NCI-H1417 (cell line): Measurements from ENCODE around the gene GP1BB.
"Not testable (repeated sequence)": the region's sequence is repeated elsewhere in the genome, so short reads cannot be mapped to it uniquely, and the experiment has no call there.

ENCODE experiments used
- DNase-seq, 3 experiments: peaks; one replicate each; lab custom pipeline; 2025; lab: John Stamatoyannopoulos, UW

GP1BB gene

GRCh38 chr22:19693981-19694670 is 29.2 kb upstream of the GP1BB start:
- DNase-seq: no peak

GRCh38 chr22:19694696-19695095 is 28.6 kb upstream of the GP1BB start:
- no peak for DNase-seq

DNA sequence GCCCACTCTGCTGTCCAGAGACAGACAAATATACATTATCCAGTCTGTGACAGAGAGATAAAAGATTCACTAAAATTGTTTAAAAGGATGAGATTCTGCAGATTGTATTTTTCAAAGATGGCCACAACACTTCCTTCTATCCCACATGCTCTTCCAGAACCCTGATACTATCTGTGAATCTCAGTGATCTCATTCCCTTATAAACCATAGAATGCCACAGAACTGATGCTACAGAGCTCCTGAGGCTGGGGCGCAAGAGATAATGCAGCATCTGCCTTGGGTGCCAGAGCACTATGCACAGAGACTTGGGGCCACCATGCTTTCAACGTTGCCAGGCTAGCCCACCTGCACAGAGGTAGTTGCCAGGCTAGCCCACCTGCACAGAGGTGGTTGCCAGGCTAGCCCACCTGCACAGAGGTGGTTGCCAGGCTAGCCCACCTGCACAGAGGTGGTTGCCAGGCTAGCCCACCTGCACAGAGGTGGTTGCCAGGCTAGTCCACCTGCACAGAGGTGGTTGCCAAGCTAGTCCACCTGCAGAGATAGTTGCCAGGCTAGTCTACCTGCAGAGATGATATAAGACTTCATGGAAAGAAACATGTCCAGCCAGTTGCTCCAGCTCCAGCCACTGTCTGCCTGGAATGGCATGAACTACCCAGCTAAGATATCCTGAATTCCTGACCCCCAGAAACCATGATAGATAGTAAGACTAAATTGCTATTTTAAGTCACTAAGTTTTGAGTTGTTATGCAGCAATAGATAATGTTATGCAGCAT is 26.6 kb upstream of the GP1BB start:
- no peak for DNase-seq

GRCh38 chr22:19697871-19698270 is 25.5 kb upstream of the GP1BB start:
- not testable (repeated sequence) for DNase-seq

DNA sequence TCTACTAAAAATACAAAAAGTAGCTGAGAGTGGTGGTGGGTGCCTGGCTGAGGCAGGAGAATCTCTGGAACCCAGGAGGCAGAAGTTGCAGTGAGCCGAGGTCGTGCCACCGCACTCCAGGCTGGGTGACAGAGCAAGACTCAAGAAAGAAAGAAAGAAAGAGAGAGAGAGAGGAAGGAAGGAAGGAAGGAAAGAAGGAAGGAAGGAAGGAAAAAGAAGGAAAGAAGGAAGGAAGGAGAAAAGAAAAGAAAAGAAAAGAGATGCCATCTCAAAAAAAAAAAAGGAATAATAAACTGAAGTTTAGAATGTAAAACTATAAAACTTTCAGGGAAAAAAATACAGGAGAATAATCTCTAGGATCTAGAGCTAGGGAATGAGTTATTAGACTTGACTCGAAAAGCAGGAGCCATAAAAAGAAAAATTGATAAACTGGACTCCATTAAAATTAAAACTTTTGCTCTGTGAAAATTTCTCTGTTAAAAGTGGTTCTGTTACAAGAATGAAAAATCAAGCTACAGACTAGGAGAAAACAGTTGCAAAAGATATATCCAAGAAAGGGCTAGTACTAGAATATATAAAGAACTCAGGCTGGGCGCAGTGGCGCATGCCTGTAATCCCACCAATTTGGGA is 22.4 kb upstream of the GP1BB start:
- DNase-seq: no peak

DNA sequence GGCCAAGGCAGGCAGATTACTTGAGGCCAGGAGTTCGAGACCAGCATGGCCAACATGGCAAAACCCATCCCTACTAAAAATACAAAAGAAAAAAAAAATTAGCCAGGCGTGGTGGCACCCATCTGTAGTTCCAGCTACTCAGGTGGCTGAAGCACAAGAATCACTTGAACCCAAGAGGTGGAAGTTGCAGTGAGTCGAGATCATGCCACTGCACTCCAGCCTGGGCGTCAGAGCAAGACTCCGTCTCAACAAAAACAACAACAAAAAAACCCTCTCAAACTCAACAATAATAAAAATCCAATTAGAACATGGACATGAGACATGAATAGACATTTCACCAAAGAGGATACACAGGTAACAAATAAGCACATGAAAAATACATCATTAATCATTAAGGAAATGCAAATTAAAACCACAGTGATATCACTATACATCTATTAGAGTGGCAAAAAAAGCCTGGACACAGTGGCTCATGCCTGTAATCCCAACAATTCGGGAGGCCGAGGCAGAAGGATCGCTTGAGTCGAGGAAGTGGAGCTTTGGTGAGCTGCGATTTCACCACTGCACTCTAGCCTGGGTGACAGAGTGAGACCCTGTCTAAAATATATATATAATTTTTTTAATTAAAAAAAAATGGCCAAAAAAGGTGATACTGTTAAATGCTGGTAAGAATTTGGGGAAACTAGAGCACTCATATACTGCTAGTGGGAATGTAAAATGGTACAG is 21.8 kb upstream of the GP1BB start:
- no peak for DNase-seq

- peak in 2 of 3 experiments; percentile 2 to 30 for DNase-seq
Observed at GRCh38 chr22:19703869-19704268, 19.5 kb upstream of the GP1BB start.

- peak in 1 of 3 experiments; percentile 30 for DNase-seq
Observed at GRCh38 chr22:19704355-19705015, 18.9 kb upstream of the GP1BB start.

GRCh38 chr22:19705181-19705934 is 18.0 kb upstream of the GP1BB start:
- no peak for DNase-seq

DNA sequence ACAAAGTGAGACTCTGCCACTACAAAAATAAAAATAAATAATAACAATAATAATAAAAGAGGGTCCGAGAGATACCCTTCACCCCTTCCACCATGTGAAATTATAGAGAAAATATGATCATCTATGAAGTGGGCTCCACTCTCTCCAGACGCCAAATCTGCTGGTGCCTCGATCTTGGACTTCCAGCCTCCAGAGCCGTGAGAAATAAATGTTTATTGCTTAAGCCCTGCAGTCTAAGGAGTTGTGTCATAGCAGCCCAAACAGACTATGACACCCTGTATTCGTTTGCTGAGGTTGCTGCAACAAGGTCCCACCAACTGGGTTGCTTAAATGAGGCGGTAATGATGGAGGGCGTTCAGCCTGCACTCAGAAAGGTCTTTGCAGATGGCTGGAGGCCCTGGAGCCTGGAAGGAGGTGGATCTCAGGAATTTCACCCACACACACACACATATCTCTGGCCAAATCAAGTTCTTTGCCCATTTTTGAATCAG is 16.6 kb upstream of the GP1BB start:
- DNase-seq: no peak

- DNase-seq: no peak
Observed at GRCh38 chr22:19707347-19708290, 15.7 kb upstream of the GP1BB start.

- DNase-seq: no peak
Observed at GRCh38 chr22:19708321-19709011, 14.9 kb upstream of the GP1BB start.

DNA sequence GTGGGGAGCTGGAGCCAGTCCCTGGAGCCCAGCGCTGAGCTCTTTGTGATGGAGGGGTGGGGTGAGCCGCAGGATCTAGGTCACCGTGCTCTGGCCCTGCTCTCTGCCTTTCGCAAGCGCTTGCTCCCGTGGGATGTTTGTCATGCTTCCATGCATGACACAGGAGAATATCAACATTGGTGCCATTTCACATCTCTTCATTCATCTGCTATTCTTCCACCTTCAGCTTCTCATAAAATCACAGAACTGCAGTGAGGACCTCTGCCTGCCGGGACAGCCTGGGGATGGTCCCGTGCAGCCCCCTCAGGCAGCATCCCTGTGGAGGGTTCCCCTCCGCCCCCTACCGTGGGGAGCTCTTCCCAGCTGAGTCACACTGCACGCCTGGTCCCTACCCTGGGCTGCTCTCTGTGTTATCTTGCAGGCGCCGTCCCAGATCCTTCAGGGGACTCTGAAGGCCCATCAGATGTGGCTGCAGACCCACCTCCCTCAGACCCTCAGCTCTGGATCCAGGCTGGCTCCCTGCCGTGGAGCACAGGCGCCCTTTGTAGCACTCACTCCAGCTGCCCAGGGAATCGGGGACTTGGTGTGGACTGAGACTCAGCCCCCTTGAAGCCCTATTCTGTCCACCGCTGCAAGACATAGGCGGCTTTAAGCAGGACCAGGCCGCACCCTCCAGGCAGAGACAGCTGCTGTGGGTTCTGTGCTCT is 14.1 kb upstream of the GP1BB start:
- DNase-seq: no peak

DNA sequence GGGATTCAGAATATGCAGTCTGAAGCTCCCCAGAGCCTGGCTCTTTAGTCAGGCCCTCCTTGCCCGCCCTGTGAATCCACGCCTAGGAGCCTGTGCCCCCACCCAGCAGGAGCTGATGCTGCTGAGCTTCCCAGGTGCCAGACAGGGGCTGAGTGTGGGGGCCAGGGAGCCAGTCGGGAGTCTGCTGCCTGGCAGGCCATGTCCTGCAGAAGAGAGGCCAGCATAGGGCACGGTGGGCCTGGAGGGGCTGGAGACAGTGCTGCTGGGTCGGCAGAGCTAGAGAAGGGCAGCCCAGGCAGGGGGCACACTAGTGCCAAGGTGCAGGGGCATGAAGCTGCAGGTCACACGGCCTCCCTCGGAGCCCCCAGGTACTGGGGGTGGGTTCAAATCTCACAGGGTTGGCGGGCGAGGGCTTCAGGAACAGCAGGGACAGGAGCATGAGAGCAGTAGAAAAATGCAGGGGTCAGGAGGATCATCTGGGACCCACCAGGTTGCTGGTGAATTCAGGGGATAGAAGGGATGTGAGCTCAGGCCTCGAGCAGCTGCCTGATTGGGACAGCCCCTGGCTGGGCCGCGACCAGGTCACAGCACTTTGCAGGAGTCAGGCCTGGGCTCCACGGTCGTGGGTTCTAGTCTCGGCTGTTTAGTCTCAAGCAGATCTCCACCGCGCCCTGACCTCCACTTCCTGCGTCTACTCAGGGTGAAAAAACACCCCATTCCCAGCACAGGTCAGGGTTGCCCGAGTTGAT is 13.1 kb upstream of the GP1BB start:
- no peak for DNase-seq

DNA sequence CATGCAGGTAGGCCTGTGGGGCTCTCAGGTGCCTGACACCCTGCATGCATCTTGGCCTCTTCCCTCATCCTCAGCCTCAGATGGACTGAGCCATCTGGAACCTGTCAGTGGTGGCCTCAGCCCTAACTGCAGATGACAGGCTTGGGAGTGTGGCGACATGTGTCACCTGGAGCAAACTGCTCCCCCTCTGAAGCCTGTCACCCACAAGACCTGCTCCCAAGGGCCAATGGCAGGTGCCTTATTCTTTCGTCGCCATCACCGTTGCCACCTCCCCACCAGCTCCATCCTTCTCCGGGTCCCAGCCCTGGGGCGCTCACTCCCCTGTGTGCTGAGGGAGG is 12.6 kb upstream of the GP1BB start:
- no peak for DNase-seq

DNA sequence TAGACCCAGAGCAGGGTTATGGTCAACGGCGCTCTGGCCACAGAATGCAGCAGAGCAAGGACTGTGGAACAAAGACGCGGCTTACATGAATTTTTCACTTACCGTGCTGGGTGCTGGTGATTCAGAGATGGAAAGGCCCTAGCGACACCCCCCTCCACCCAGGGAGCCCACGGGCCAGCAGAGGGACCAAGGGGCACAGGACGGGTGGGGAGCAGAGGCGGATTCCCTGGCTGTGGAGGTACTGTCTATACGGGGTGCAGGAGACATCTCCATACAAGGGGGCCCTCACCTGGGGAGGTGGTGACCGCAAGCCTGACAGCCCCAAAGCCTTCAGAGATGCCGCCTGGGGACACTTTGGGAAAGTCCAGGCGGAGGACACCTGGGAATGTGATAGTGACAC is 10.1 kb upstream of the GP1BB start:
- no peak for DNase-seq

- peak in 2 of 3 experiments; percentile 38 to 41 for DNase-seq
Observed at GRCh38 chr22:19713650-19714311, 9.6 kb upstream of the GP1BB start.
